H9 (cell line): Measurements from ENCODE around the gene RGS16. TPM values are rescaled to one million over a fixed set of nuclear protein-coding genes. Genes with fewer than 3 reads are reported as not detected.

Source experiments
- DNase-seq: peaks from one replicate; pipeline ENCODE4 v3.0.0-alpha.2; 2017
- H2AFZ ChIP-seq: one replicate; pipeline ENCODE4 v1.6.1; 2013; ENCODE audit warnings: mild to moderate bottlenecking, low read length, control low read depth, moderate library complexity
- H2AK5ac ChIP-seq: 2 replicates; pipeline ENCODE4 v1.6.1; 2013; ENCODE audit warnings: low read length, control low read depth, mixed read lengths; ENCODE audit not compliant: insufficient read length
- H2BK120ac ChIP-seq: one replicate; pipeline ENCODE4 v1.6.1; 2013; ENCODE audit warnings: low read depth, mild to moderate bottlenecking, low read length, control low read depth, inconsistent platforms; ENCODE audit not compliant: poor library complexity, severe bottlenecking
- H2BK12ac ChIP-seq: 2 replicates; pipeline ENCODE4 v1.6.1; 2013; ENCODE audit warnings: low read length, control low read depth, mixed read lengths, low read depth; ENCODE audit not compliant: insufficient read length
- H2BK15ac ChIP-seq: 2 replicates; pipeline ENCODE4 v1.6.1; 2013; ENCODE audit warnings: low read depth, low read length, control low read depth
- H2BK20ac ChIP-seq: one replicate; pipeline ENCODE4 v1.6.1; 2013; ENCODE audit warnings: low read depth, mild to moderate bottlenecking, low read length, control low read depth, inconsistent platforms; ENCODE audit not compliant: poor library complexity, severe bottlenecking
- H2BK5ac ChIP-seq: 2 replicates; pipeline ENCODE4 v1.6.1; 2013; ENCODE audit warnings: low read length, control low read depth, mixed read lengths; ENCODE audit not compliant: insufficient read length
- H3K14ac ChIP-seq: 2 replicates; pipeline ENCODE4 v1.6.1; 2013; ENCODE audit warnings: low read length, control low read depth; ENCODE audit not compliant: insufficient read depth
- H3K18ac ChIP-seq: 2 replicates; pipeline ENCODE4 v1.6.1; 2013; ENCODE audit warnings: low read depth, mild to moderate bottlenecking, mixed read lengths, low read length, control low read depth; ENCODE audit not compliant: insufficient read length
- H3K23ac ChIP-seq: 2 replicates; pipeline ENCODE4 v1.6.1; 2013; ENCODE audit warnings: low read length, control low read depth, mixed read lengths, low read depth; ENCODE audit not compliant: insufficient read length
- H3K23me2 ChIP-seq: 2 replicates; pipeline ENCODE4 v1.6.1; 2013; ENCODE audit warnings: low read depth, mild to moderate bottlenecking, mixed read lengths, low read length, control low read depth; ENCODE audit not compliant: insufficient read length, poor library complexity, severe bottlenecking
- H3K27ac ChIP-seq: 2 replicates; pipeline ENCODE4 v1.5.1; 2013; ENCODE audit warnings: low read length, control low read depth, mixed read lengths, low read depth; ENCODE audit not compliant: insufficient read length
- H3K27me3 ChIP-seq: 2 replicates; pipeline ENCODE4 v1.6.1; 2013; ENCODE audit warnings: low read length, control low read depth, inconsistent platforms; ENCODE audit not compliant: insufficient read depth
- H3K4ac ChIP-seq: 2 replicates; pipeline ENCODE4 v1.6.1; 2013; ENCODE audit warnings: low read depth, mild to moderate bottlenecking, control low read depth, inconsistent platforms, low read length, moderate library complexity
- H3K4me1 ChIP-seq: 2 replicates; pipeline ENCODE4 v1.6.1; 2013; ENCODE audit warnings: low read length, control low read depth, inconsistent platforms; ENCODE audit not compliant: insufficient read depth
- H3K4me2 ChIP-seq: 2 replicates; pipeline ENCODE4 v1.6.1; 2013; ENCODE audit warnings: low read length, control low read depth, mixed read lengths; ENCODE audit not compliant: insufficient read length, insufficient read depth
- H3K56ac ChIP-seq: 2 replicates; pipeline ENCODE4 v1.6.1; 2013; ENCODE audit warnings: low read depth, mild to moderate bottlenecking, mixed read lengths, low read length, control low read depth; ENCODE audit not compliant: insufficient read length
- H3K79me1 ChIP-seq: 2 replicates; pipeline ENCODE4 v1.6.1; 2013; ENCODE audit warnings: low read depth, mild to moderate bottlenecking, moderate library complexity, low read length, control low read depth, inconsistent platforms; ENCODE audit not compliant: insufficient read depth, poor library complexity, severe bottlenecking
- H3K79me2 ChIP-seq: 2 replicates; pipeline ENCODE4 v1.6.1; 2013; ENCODE audit warnings: low read length, control low read depth, inconsistent platforms; ENCODE audit not compliant: insufficient read depth
- H3K9ac ChIP-seq: 2 replicates; pipeline ENCODE4 v1.6.1; 2013; ENCODE audit warnings: low read length, control low read depth, mixed read lengths; ENCODE audit not compliant: insufficient read length; ENCODE audit errors: extremely low read depth
- H3K9me3 ChIP-seq: one replicate; pipeline ENCODE4 v1.6.1; 2013; ENCODE audit warnings: low read depth, low read length, inconsistent platforms; ENCODE audit not compliant: control insufficient read depth
- H3T11ph ChIP-seq: one replicate; pipeline ENCODE4 v1.6.1; 2013; ENCODE audit warnings: mild to moderate bottlenecking, low read length, control low read depth, inconsistent platforms
- H4K20me1 ChIP-seq: one replicate; pipeline ENCODE4 v1.6.1; 2013; ENCODE audit not compliant: control insufficient read depth, insufficient read length, insufficient read depth
- H4K5ac ChIP-seq: 2 replicates; pipeline ENCODE4 v1.6.1; 2013; ENCODE audit warnings: low read depth, mild to moderate bottlenecking, mixed read lengths, low read length, control low read depth; ENCODE audit not compliant: insufficient read length
- H4K8ac ChIP-seq: replicated peaks from 2 replicates; pipeline ENCODE4 v1.6.1; 2013; ENCODE audit warnings: low read length, control low read depth, mixed read lengths, low read depth; ENCODE audit not compliant: insufficient read length
- H4K91ac ChIP-seq: 2 replicates; pipeline ENCODE4 v1.6.1; 2013; ENCODE audit warnings: low read depth, mild to moderate bottlenecking, moderate library complexity, mixed read lengths, low read length, control low read depth; ENCODE audit not compliant: insufficient read length
- H3K27ac Mint-ChIP-seq, 3 experiments: 2 replicates in 2 of 3; 3 replicates in 1 of 3; pipeline ENCODE4 v1.8.0; 2020 to 2021; ENCODE audit warnings: mixed read lengths in 3 of 3, mild to moderate bottlenecking in 1 of 3, moderate library complexity in 1 of 3
- H3K27me3 Mint-ChIP-seq: 2 replicates; pipeline ENCODE4 v1.8.0; 2021; ENCODE audit warnings: low read depth, mild to moderate bottlenecking, moderate library complexity, mixed read lengths
- H3K36me3 Mint-ChIP-seq, 3 experiments: 2 replicates in 2 of 3; 3 replicates in 1 of 3; pipeline ENCODE4 v1.8.0; 2020 to 2021; ENCODE audit warnings: low read depth in 3 of 3, mixed read lengths in 3 of 3; ENCODE audit not compliant: insufficient read depth in 1 of 3
- H3K4me1 Mint-ChIP-seq, 2 experiments: 2 replicates each; pipeline ENCODE4 v1.8.0; 2020; ENCODE audit warnings: mixed read lengths in 2 of 2
- H3K4me3 Mint-ChIP-seq, 2 experiments: 2 replicates in 1 of 2; 3 replicates in 1 of 2; pipeline ENCODE4 v1.8.0; 2020 to 2021; ENCODE audit warnings: mild to moderate bottlenecking in 2 of 2, mixed read lengths in 2 of 2, moderate library complexity in 1 of 2
- H3K9me3 Mint-ChIP-seq, 2 experiments: 2 replicates in 1 of 2; 3 replicates in 1 of 2; pipeline ENCODE4 v1.8.0; 2020; ENCODE audit warnings: mild to moderate bottlenecking in 2 of 2, mixed read lengths in 2 of 2, moderate library complexity in 1 of 2
- CTCF ChIP-seq: fragments of 200-600 bp; sonication (generic); conservative IDR thresholded peaks from 3 replicates; pipeline ENCODE4 v1.8.0; 2021; ENCODE audit warnings: antibody characterized with exemption, mild to moderate bottlenecking
- WGBS: extraction: QIAGEN DNeasy Blood & Tissue Kit; methylation state at CpG from one replicate; pipeline ENCODE4 v1.1.7; 2013; ENCODE audit warnings: missing lambda C conversion rate, low lambda C conversion rate, mixed read lengths; ENCODE audit not compliant: insufficient read length; ENCODE audit errors: extremely low coverage; 5-methylcytosine and 5-hydroxymethylcytosine counted together
- total RNA-seq: library from RNA; stranded (reverse); gene quantifications from 2 replicates; pipeline ENCODE4 v1.2.1, GENCODE V29; 2021

Gene RGS16
- total RNA-seq, 1 experiment from 2014 or later = 6.9 TPM

- H3K4me2 ChIP-seq = no peak overlapping the region
- H3K9ac ChIP-seq = no peak overlapping the region
- peaks cover 5 to 9% of the 10 kb centered on the region in 2 experiments; a peak in 4 of 5 replicates for H3K9me3 Mint-ChIP-seq
- no peak overlapping the region for H4K5ac ChIP-seq
- H2BK20ac ChIP-seq = no peak overlapping the region
- H4K91ac ChIP-seq = no peak overlapping the region
- no peak for TF ChIP-seq CTCF
- H3K23ac ChIP-seq = no peak overlapping the region
- no peak for DNase-seq
- no peak overlapping the region for H2BK120ac ChIP-seq
- H3K14ac ChIP-seq = no peak overlapping the region
- H3T11ph ChIP-seq = no peak overlapping the region
- H3K27me3 Mint-ChIP-seq = peaks cover 5% of the 10 kb centered on the region
- H2BK5ac ChIP-seq = no peak overlapping the region
- no peaks in the 10 kb centered on the region; the same call in 1 of the 2 replicates for H3K4me1 ChIP-seq
- H3K79me1 ChIP-seq = no peaks in the 10 kb centered on the region
- H2AK5ac ChIP-seq = no peak overlapping the region
- H3K56ac ChIP-seq = no peak overlapping the region
- no peaks in the 10 kb centered on the region for H3K23me2 ChIP-seq
- H2BK15ac ChIP-seq = no peak overlapping the region
- H3K9me3 ChIP-seq = no peaks in the 10 kb centered on the region
- H3K4me1 Mint-ChIP-seq = peaks cover 24 to 25% of the 10 kb centered on the region in 2 experiments
- H2AFZ ChIP-seq = no peak overlapping the region
- no peaks in the 10 kb centered on the region for H4K20me1 ChIP-seq
- H4K8ac ChIP-seq = no peak overlapping the region
- H3K18ac ChIP-seq = no peak overlapping the region
- H3K27me3 ChIP-seq = no peaks in the 10 kb centered on the region
- no peak overlapping the region for H2BK12ac ChIP-seq
- no CpG with 5 or more reads among the region's 6 CpGs for WGBS
- peaks cover 0 to 9% (median 0%) of the 10 kb centered on the region in 3 experiments; a peak in 2 of 7 replicates for H3K36me3 Mint-ChIP-seq
- H3K27ac Mint-ChIP-seq = no peak overlapping the region
- no peak overlapping the region for H3K27ac ChIP-seq
- H3K4ac ChIP-seq = no peak overlapping the region
- no peak overlapping the region for H3K4me3 Mint-ChIP-seq
- H3K79me2 ChIP-seq = no peaks in the 10 kb centered on the region
These were observed 18.8 kb upstream of the RGS16 start for GRCh38 chr1:182622901-182623528.
